GM13977 (cell line): ENCODE results near the gene BORA.

Source experiments
- DNase-seq: peaks from one replicate; pipeline ENCODE4 v3.0.0; 2012; ENCODE audit warnings: low spot score
- in situ Hi-C: fragments of 300-500 bp; cut with MboI; formaldehyde crosslinking; loops from one replicate; pipeline ENCODE4 v1.12.0; 2022; ENCODE audit warnings: low sequenced_read_pairs, low pct_unique_long_range_greater_than_20kb, mixed read lengths, inconsistent platforms; ENCODE audit not compliant: unreplicated experiment
- TF ChIP-seq, protein P1 (sequence below): IDR thresholded peaks from 2 replicates; pipeline ENCODE4 v1.5.1; 2012; ENCODE audit warnings: mild to moderate bottlenecking, control low read depth; ENCODE audit not compliant: insufficient read depth; ENCODE audit errors: extremely low read depth, missing control alignments

Gene BORA

GRCh38 chr13:72726726-72727416, 852 bp upstream of the BORA start:
- TF ChIP-seq, protein P1, sequence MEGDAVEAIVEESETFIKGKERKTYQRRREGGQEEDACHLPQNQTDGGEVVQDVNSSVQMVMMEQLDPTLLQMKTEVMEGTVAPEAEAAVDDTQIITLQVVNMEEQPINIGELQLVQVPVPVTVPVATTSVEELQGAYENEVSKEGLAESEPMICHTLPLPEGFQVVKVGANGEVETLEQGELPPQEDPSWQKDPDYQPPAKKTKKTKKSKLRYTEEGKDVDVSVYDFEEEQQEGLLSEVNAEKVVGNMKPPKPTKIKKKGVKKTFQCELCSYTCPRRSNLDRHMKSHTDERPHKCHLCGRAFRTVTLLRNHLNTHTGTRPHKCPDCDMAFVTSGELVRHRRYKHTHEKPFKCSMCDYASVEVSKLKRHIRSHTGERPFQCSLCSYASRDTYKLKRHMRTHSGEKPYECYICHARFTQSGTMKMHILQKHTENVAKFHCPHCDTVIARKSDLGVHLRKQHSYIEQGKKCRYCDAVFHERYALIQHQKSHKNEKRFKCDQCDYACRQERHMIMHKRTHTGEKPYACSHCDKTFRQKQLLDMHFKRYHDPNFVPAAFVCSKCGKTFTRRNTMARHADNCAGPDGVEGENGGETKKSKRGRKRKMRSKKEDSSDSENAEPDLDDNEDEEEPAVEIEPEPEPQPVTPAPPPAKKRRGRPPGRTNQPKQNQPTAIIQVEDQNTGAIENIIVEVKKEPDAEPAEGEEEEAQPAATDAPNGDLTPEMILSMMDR = no peak
- peak; percentile 23 for DNase-seq
- in situ Hi-C loops = no loop called here

GRCh38 chr13:72728290-72728605, 525 bp downstream of the BORA start:
- TF ChIP-seq, protein P1 = no peak
- DNase-seq = no peak
- in situ Hi-C loops = no loop called here

GRCh38 chr13:72737033-72737432, 9.3 kb downstream of the BORA start:
- in situ Hi-C loops = no loop called here
- TF ChIP-seq, protein P1 = no peak
- no peak for DNase-seq

GRCh38 chr13:72740015-72740414, 12.3 kb downstream of the BORA start:
- TF ChIP-seq, protein P1 = no peak
- in situ Hi-C loops = no loop called here
- no peak for DNase-seq

DNA sequence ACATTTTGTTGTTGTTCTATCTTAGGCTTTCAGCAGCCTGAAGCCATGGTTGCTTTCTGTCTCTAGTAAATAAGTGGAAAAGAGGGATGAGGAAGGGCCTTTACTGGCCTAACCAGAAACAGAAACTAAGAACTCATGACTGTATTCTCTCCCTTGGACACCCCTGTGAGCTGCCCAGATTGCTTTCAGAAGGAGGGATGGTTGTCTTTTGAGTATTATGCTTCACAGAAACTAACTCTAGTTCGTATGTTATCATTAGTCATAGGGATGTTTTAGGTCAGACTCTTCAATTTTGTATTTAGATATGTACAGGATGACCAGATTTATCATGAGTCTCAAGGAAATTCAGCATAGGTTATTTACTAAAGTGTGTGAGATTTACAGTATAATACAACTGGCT, 17.5 kb downstream of the BORA start:
- DNase-seq = no peak
- in situ Hi-C loops = no loop called here
- TF ChIP-seq, protein P1 = no peak

DNA sequence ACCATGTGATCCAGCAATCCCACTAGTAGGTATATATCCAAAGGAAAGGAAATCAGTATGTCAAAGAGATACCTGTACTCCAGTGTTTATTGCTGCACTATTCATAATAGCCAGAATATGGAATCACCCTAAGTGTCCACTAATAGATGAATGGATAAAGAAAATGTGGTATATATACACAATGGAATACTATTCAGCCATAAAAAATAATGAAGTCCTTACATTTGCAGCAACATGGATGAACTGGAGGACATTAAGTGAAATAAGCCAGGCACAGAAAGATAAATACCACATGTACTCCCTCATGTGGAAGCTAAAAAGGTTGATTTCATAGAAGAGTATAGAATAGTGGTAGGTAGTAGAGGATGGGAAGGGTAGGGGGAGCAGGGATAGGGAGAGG, 23.5 kb downstream of the BORA start:
- TF ChIP-seq, protein P1 = no peak
- DNase-seq = no peak

More for the DNA sequence above, 23.5 kb downstream of the BORA start:
- in situ Hi-C loops = no loop called here
